GM19035 (cell line): Measurements from ENCODE around the gene GALM.
"Not testable (repeated sequence)": the region's sequence is repeated elsewhere in the genome, so short reads cannot be mapped to it uniquely, and the experiment has no call there.

Source experiments
- ATAC-seq: cut with Tn5 transposase; IDR thresholded peaks from one replicate; pipeline ENCODE4 v1.9.1; 2021; ENCODE audit not compliant: unreplicated experiment

GALM gene

DNA sequence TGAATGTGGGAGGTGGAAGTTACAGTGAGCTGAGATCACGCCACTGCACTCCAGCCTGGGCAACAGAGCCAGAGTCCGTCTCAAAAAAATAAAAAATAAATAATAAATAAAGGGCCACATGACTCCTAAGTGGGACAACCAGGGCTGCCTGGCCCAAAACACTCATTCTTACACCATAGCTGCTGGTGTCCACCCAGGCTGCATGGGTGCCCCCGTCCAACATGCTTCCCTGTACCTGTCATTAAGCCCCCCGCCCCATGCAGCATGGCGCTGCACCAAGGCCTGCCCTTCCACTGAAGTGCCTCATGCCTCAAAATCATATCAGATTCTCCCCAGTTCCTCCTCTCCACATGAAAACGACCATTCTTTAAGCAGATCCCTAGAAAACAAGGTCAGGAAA, 10.8 kb downstream of the GALM start:
- no peak for ATAC-seq

DNA sequence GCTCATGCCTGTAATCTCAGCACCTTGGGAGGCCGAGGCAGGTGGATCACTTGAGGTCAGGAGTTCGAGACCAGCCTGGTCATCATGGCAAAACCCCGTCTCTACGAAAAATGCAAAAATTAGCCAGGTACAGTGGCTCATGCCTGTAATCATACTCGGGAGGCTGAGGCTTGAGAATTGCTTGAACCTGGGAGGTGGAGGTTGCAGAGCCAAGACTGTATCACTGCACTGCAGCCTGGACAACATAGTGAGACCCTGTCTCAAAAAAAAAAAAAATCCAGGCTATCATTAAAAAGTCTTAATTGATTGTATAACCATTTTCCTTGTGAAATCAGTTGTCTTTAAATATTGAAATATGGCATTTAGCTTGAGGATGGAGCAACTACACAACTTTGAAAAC, 15.0 kb downstream of the GALM start:
- not testable (repeated sequence) for ATAC-seq

DNA sequence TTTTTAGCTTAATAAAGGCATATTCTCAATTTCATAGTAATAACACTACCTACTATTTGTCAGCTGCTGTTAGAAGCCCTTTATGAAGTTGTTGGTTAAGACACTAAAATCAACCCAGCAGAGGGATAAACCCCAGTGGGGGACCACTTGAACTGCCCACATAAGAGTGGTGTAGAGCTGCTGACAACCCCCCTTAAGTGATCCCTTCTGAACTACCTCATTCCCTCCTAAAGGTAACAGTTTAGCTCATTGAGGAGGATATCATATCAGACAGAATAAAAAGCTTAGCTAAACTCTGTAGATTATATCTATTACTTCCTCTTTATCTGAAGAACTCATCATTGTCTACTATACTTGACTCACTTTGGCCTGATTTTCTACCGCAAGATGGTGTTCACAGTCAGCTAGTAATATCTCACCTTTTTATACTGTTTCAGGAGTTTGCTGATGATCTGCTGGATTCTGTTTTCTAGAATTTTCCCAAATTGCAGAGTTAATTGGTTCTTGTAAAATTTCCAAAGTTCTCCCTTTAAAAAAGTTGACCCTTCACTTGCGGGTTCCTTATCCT, 16.2 kb downstream of the GALM start:
- no peak for ATAC-seq

DNA sequence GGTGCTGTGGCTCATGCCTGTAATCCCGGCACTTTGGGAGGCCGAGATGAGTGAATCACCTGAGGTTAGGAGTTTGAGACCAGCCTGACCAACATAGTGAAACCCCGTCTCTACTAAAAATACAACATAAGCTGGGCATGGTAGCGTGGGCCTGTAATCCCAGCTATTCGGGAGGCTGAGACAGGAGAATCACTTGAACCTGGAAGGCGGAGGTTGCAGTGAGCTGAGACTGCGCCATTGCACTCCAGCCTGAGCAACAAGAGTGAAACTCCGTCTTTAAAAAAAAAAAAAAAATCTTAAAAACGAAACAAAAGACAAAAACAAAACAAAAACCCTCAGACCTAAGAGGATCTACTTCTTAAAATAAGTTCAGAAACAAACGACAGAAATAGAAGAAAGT, 16.7 kb downstream of the GALM start:
- not testable (repeated sequence) for ATAC-seq

DNA sequence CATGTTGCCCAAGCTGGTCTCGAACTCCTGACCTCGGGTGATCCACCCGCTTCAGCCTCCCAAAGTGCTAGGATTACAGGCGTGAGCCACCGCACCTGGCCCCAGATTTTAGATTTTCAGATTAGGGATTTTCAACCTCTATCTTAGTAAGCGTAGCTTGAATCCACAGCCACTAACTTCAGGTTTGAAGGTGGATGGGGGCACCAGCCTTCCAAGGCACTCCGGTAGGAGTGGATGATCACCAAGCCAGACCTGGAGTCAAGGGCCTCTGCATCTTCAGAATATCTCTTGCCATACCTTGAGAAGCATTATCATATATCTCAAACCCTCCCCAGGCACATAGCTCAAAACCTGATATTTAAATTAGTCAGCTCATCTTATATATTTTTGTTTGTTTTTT, 17.9 kb downstream of the GALM start:
- no peak for ATAC-seq

DNA sequence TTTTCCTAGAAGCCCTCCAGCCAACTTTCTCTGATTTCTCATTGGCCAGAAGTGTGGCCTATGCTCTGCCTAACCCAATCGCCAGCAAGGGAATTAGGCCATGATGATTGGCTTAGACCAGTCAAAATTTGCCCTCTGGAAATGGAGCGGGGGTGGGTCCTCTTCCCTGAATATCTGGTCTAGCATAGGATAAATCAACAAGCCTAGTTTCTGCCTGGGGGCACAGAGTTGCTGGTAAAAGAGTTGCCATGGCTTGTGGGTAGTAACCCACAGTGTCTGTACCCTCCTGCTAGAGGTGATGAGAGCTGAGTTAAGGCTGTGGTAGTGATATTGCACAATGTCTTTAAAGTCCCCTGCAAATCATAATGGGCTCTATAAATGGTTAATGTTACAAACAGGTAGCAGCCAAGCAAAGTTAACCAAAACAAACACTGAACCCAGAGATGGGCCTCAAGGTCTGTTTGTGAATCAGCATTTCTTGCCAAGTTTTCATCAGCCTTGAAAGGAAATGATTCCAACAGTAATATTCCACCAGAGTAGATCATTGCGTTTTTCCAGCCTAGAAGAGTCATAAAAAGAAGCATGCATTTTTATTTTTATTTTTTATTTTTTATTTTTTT, 19.3 kb downstream of the GALM start:
- no peak for ATAC-seq

DNA sequence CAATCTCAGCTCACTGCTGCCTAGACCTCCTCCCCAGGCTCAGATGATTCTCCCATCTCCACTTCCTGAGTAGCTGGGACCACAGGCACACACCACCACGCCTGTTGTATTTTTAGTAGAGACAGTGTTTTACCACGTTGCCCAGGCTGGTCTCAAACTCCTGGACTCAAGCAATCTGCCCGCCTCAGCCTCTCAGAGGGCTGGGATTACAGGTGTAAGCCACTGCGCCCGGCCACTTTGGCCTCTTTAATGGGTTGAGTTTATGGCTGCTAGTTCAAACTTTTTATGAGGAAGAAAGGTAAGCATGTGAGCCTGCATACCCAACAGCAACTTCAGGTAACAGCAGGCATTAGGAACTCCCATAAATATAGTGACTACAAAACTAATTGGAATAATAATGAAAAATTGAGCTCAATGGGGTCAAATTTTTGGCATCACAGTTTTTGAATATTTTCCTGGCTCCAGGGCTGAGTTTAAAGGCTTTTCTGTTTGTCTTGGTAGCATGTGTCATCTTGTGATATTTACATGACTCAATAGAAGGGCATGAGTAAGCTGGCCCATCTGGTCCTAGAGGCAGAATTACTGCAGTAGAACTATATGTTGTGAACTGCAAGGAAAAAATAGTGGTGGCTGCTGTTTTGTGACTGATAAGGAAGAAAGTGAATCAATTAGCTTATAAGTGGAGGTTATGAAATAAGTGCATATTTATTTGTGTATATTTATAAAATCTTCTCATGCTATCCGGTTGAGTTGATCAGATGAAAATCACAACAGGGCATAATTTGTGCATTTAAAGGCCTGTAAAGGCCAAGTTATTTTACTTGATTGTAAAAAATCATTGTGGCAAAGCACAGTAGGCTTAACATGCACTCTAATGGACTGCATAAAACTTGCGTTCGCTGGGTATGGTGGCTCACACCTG, 24.8 kb downstream of the GALM start:
- ATAC-seq = no peak

DNA sequence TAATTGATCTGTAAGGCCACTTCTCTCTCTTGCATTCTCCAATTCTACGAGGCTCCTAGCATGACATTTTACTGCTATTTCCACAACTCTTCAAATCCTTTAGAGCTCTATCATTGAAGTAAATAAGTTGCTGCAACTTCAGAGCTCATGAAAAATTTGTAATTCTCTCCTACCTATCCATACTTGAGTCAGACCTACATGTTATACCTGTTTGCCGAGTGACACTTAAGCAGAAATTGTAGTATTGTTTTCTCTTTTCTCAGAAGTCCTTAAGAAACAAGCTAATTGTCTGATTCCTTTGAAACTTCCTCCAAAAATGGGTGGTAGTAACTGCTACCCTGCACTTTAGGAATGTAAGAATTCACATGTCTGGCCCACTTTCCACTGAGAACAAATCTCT, 26.1 kb downstream of the GALM start:
- ATAC-seq = no peak

DNA sequence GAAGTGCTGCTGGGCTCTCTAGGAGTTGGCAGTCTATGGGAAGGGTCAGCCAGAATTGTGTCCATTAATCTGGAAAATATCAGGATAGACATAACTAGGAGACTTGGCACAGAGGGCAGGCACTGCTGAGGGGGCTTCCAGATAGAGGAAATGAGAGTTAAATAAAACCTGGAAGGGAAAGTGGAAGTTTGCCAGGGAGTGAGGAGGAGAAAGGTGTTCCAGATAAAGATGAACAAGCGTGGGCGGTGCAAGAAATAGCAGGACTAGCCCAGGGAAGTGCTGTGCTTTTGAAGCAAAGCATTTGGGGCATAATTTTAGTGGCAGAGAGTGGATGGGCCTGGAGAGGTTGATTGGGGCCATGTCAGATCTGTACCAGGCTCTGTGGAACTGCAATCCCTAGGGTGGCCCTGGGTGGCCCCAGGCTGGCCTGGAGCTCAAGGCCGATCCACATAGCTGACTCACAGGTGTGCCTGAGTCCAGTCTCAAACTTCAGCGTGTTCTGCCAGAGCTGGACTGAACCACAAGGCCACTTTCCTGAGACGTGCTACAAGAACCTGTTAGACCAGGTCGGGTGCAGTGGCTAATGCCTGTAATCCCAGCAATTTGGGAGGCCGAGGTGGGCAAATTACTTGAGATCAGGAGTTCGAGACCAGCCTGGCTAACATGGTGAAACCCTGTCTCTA, 26.9 kb downstream of the GALM start:
- no peak for ATAC-seq

DNA sequence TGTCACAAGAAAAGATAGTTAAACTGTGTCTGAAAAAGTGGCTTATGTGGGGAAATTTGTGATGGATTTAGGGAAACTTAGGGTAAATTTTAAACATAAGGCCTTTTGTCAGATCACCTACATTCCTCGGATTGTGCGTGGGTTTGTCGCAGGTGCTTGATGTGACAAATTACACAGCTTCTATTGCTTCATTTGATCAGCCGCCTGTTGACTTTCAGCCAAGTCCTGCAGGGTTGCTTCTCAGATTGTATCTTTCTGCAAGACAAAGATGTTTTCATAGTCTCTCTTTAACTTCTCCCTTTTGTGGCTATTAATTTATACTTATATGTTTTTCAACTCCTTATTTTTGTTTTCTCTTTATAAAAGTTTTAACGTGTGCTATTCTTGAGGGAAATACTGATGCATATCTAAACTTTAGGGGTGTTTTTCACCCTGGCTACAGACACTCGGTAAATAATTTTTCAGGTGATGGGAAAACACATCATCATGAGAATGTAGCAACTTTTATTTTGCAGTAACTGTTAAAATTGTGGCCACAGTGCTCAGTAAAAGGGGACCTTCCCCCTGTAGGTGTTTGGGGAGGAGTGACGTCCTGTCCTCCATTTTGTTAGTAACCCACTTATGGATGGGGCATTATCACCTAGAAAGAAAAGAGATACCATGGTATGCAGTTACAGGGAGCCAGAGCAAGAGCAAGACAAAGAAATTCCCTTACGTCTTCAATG, 31.4 kb downstream of the GALM start:
- no peak for ATAC-seq

DNA sequence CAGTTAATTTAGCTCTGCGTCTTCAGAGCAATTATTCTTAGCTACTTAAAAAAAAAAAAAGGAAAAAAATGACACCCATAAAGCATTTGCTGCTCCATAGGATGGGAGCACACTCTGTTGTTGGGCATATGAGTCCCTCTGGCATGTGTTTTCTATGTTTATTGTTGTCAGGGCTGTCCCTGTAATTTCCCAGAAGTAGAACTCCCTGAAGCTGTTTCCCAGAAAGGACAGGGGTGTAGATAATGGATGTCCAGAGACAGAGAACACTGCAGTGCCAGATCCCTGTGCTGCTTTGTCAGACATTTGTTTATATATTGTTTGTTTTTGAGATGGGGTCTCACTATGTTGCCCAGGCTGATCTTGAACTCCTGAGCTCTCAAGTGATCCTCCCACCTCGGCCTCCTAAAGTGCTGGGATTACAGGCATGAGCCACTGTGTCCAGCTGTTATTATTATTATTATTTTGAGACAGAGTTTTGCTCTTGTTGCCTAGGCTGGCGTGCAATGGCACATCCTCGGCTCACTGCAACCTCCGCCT, 32.6 kb downstream of the GALM start:
- no peak for ATAC-seq

DNA sequence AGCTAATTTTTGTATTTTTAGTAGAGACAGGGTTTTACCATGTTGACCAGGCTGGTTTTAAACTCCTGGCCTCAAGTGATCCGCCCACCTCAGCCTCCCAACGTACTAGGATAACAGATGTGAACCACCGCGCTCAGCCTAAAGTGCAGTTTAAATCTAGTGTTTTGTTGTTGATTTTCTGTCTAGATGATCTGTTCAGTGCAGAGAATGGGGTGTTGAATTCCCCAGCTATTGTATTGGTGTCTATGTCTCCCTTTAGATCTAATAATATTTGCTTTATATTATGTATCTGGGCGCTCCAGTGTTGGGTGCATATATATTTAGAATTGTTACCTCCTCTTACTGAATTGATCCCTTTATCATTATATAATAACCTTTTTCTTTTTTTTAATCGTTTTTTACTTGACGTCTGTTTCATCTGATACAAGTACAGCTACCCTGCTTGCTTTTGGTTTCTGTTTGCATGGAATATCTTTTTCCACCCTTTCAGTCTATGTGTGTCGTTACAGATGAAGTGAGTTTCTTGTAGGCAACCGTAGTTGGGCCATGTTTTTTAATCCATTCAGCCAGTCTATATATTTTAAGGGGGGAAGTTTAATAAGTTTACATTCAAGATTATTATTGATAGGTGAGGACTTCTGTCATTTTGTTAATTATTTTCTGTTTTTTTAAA, 34.3 kb downstream of the GALM start:
- no peak for ATAC-seq

DNA sequence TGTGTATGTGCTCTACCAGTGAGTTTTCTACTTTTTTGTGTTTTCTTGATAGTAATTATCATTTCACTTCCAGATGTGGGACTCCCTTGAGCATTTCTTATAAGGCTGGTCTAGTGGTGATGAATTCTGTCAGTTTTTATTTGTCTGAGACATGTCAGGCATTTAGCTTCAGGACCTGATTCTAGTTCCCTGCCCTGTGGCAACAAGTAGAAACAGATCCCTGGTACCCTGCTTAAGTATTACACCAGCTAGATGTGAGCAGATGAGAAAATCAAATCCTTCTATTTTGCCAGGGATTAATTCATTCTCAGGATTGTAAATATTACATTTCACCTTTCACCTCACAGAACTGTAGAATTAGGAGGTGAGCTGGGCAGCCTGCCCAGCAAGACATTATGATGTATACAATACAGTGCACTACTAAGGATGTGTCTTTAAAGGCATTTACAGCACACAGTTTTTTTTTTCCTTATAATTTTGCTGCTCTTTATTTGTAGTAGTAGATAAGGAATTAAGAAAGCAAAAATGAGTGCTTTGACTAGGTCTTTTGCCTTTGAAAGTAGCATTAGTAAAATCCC, 35.1 kb downstream of the GALM start:
- no peak for ATAC-seq

DNA sequence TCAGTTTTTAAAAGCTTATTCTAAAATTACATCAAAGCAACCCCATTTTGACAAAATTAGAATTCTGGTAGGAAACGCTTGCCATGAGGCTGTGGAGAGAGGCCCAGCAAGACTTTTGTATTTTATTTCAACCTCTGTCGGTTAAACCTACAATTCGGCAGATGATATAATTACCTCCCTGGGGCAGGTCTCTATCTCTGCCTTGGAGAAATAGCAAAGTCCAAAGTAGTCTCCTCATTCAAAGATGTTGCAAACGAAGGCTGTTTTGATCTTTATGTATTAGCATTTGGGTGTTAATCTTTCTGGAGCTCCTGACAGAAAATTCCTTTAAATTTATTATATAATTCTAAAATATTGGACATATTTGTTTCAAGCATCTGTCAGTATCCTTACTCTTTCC, 35.6 kb downstream of the GALM start:
- no peak for ATAC-seq

DNA sequence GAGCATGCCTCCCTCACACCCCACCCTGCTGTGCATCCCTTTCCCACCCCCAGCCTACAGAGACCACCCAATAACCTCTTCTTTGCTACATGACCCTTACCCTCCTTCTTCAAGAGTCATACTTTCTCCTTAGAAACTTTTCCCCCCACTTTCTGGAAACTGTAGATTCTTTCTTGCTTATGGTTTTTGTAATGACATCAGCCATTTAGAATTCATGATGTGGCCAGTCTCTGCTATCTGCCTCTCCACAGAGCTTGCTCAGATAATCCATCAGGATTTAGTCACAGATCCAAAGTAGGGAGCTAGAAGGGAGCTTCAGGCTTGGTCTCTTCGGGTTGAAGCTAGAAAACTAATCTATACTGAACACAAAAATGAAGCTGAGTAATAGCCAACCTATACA, 36.5 kb downstream of the GALM start:
- ATAC-seq = no peak

DNA sequence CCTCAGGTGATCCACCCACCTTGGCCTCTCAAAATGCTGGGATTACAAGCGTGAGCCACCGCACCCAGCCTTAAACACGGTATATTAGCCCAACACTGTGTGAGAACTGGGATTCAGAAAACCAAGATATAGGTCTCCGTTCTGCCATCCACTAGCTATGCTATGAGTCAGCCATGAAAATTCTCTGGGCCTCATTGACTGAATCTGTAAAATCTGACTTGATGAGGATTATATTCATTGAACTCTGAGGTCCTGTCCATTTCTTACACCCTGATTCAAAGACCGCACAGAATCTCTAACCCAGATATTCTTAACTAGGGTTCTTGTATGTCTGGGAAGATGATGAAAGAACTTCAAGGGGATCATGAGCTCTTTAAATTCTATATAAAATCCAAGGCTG, 37.4 kb downstream of the GALM start:
- ATAC-seq = not testable (repeated sequence)

DNA sequence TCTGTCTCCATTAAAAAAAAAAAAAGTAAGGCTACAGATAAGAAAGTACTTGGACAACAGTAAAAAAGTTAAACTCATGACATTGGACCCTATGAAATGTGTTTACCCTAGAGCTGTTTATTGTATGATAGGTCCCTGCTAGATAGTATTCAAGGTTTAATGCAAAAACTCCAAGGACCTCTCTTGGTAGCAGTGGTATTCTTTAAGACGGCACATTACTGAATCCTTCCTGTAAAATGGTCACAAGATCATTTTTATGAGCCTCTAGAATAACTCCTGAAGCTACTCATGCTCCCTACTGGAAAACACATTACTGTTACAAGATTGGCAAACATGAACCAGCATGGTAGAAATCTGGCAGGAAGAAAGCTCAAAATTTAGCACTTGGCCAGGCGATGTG, 38.8 kb downstream of the GALM start:
- ATAC-seq = no peak

DNA sequence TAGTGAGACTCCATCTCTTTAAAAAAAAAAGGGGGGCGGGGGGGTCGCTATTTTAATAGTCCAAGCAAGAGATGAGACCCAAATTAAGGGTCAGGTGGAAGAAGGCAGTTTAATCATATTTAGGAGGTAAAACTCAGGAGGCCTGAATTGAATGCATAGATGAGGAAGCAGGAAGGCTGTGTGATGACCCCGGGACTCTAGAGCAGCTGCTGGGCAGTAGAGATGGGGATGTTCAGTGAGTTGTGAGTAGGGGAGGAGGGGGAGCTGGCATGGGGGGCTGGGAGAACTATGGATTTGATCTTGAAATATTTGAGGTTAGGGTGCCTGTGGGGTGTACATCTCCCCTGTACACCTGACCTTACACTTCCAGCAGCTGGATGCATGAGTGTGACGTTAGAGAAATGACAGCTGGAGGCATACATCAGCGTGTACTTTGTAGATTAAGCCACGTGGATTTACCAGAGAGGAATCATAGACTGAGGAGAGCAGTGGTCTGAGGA, 41.0 kb downstream of the GALM start:
- ATAC-seq = no peak

DNA sequence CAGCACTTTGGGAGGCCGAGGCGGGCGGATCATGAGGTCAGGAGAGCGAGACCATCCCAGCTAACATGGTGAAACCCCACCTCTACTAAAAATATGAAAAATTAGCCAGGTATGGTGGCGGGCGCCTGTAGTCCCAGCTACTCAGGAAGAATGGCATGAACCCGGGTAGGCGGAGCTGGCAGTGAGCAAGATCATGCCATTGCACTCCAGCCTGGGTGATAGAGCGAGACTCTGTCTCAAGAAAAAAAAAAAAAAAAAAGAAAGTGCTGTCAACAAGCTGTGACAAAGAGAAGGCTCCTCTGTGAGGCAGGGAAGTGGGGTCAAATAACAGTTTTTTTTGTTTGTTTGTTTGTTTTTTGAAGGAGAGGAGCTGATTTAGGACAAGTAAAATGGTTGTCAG, 42.6 kb downstream of the GALM start:
- not testable (repeated sequence) for ATAC-seq
